GM12892 (cell line): ENCODE measurements around the gene PRKACG.

Experiments
- POLR2A ChIP-seq: IDR thresholded peaks from 2 replicates; pipeline ENCODE4 v1.6.1; 2011; ENCODE audit warnings: low read depth, low read length, control low read depth
- POLR2AphosphoS5 ChIP-seq: IDR thresholded peaks from 2 replicates; pipeline ENCODE4 v1.6.1; 2011; ENCODE audit warnings: low read depth, low read length, control low read depth
- TAF1 ChIP-seq: IDR thresholded peaks from 2 replicates; pipeline ENCODE4 v1.6.1; 2011; ENCODE audit warnings: low read depth, mild to moderate bottlenecking, control low read depth, low read length, borderline replicate concordance

GRCh38 chr9:69036799-69037198, 22.9 kb upstream of the PRKACG start:
- no peak for TF ChIP-seq POLR2A
- TF ChIP-seq POLR2AphosphoS5: no peak
- no peak for TF ChIP-seq TAF1
